ENCODE measurements around the gene PLA1A. TPM values are rescaled to one million over a fixed set of nuclear protein-coding genes. Genes with fewer than 3 reads are reported as not detected.
A peak's percentile ranks its signal among the peaks of the same experiment; 100 is the strongest.

The PLA1A gene
- total RNA-seq, 1 experiment from 2014 or later = not detected

DNA sequence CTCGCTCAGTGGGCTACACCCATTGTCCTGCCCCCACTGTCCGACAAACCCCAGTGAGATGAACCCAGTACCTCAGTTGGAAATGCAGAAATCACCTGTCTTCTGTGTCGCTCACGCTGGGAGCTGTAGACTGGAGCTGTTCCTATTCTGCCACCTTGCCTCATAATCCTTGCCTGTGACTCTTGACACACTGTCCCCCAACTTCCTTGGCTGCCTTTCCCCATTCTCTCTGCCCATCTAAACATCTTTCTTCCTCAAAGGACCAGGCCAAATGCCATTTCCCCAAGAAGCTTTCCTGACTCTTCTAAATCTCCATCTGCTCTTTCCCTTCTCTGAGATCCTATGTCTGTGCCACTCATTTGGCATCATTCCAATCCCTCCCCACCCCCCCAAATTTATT, 28.5 kb upstream of the PLA1A start:
- Histone ChIP-seq H3K27me3 (ENCODE audit: low read length) (no peaks in the 10 kb centered on the region), H3K27ac (ENCODE audit: low read length) (no peak overlapping the region), H3K9me2 (replicated peaks; ENCODE audit: insufficient read depth, low read length) (no peaks in the 10 kb centered on the region), H3K4me2 (ENCODE audit: low read depth, low read length, poor library complexity, severe bottlenecking) (no peak overlapping the region), H3K9me3 (ENCODE audit: low read length) (no peaks in the 10 kb centered on the region), H3K36me3 (ENCODE audit: insufficient read depth, low read length) (no peaks in the 10 kb centered on the region), H3K79me2 (ENCODE audit: low read length) (no peaks in the 10 kb centered on the region), H2AFZ (ENCODE audit: low read length) (no peak overlapping the region), H4K20me1 (ENCODE audit: insufficient read depth, low read depth, low read length) (no peaks in the 10 kb centered on the region), H3K9ac (ENCODE audit: low read length) (no peak overlapping the region), H3K4me1 (ENCODE audit: low read length) (no peaks in the 10 kb centered on the region), H3K4me3 (ENCODE audit: low read length) (no peak overlapping the region)
- no peak for DNase-seq

DNA sequence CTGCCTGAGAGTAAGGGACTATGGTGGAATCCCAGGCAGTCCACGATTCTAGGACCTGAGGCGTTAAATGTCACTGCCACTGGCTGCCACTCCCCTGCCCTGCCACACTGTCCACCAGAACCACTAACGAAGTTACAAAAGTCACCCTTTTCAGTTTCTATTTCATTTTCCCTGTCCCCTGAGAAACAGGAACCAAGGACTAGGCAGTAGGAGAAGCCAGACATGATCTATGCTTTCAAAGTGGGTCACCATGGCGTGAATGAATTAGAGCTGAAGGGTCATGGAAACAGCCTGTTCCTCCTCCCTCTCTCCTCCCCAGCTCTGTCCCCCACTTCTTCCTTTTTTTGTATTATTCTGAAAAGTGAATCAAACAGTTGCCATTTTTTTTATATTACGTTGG, 27.5 kb upstream of the PLA1A start:
- no peaks in the 10 kb centered on the region for H3K27me3 ChIP-seq (ENCODE audit: low read length)
- no peak overlapping the region for H3K4me2 ChIP-seq (ENCODE audit: low read depth, low read length, poor library complexity, severe bottlenecking)
- H3K4me1 ChIP-seq (ENCODE audit: low read length) = no peaks in the 10 kb centered on the region
- no peaks in the 10 kb centered on the region for H4K20me1 ChIP-seq (ENCODE audit: insufficient read depth, low read depth, low read length)
- H3K9me3 ChIP-seq (ENCODE audit: low read length) = no peaks in the 10 kb centered on the region
- H3K79me2 ChIP-seq (ENCODE audit: low read length) = no peaks in the 10 kb centered on the region
- H3K4me3 ChIP-seq (ENCODE audit: low read length) = no peak overlapping the region
- no peak overlapping the region for H3K27ac ChIP-seq (ENCODE audit: low read length)
- no peak for DNase-seq
- H3K9ac ChIP-seq (ENCODE audit: low read length) = no peak overlapping the region
- H3K36me3 ChIP-seq (ENCODE audit: insufficient read depth, low read length) = no peaks in the 10 kb centered on the region
- no peaks in the 10 kb centered on the region for H3K9me2 ChIP-seq (replicated peaks; ENCODE audit: insufficient read depth, low read length)
- no peak overlapping the region for H2AFZ ChIP-seq (ENCODE audit: low read length)

DNA sequence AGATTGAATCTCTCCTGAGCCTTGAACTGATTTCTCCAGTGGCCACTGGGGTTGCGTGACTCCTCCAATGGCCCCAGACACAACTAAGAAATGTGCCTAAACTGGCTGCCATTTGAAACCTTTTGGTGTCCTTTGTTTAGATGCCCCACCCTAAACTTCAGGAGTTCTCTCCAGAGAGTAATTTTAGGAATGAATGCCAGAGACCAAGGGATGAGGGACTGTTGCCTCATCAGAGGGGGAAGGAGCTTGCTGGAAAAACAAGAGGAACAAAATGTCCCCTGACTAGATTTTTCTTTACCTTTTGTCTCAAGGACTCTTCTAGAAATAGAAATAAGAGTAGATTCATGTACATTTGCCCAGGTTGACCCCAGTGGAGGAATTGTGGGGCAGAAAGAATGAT, 26.5 kb upstream of the PLA1A start:
- H3K4me1 ChIP-seq (ENCODE audit: low read length) = no peaks in the 10 kb centered on the region
- H3K27ac ChIP-seq (ENCODE audit: low read length) = no peak overlapping the region
- DNase-seq = no peak
- H3K79me2 ChIP-seq (ENCODE audit: low read length) = no peaks in the 10 kb centered on the region
- no peaks in the 10 kb centered on the region for H3K36me3 ChIP-seq (ENCODE audit: insufficient read depth, low read length)
- no peaks in the 10 kb centered on the region for H3K27me3 ChIP-seq (ENCODE audit: low read length)
- H3K9me2 ChIP-seq (replicated peaks; ENCODE audit: insufficient read depth, low read length) = no peaks in the 10 kb centered on the region
- no peak overlapping the region for H3K9ac ChIP-seq (ENCODE audit: low read length)
- H3K9me3 ChIP-seq (ENCODE audit: low read length) = no peaks in the 10 kb centered on the region
- no peaks in the 10 kb centered on the region for H4K20me1 ChIP-seq (ENCODE audit: insufficient read depth, low read depth, low read length)
- H3K4me2 ChIP-seq (ENCODE audit: low read depth, low read length, poor library complexity, severe bottlenecking) = no peak overlapping the region
- no peak overlapping the region for H3K4me3 ChIP-seq (ENCODE audit: low read length)
- H2AFZ ChIP-seq (ENCODE audit: low read length) = no peak overlapping the region

DNA sequence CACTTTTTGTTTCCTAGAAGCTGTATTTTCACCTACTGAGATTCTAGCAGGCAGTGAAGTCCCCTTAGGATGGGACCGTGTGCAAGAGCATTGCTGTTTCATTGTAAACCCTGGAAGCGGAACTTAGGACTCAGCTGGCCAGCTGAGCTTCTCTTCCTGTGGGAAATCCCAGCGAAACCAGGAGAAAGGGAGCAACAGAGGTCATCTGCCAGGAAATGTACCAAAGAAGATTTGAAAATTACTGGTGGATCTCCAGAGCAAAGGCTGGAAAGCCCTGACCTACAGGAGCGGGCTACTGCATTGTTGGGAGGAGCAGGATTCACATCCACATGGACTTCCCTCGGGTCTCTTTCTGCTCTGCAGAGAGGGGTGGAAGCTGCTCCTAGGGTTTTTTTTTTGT, 26.0 kb upstream of the PLA1A start:
- no peaks in the 10 kb centered on the region for H4K20me1 ChIP-seq (ENCODE audit: insufficient read depth, low read depth, low read length)
- no peak overlapping the region for H3K9ac ChIP-seq (ENCODE audit: low read length)
- H2AFZ ChIP-seq (ENCODE audit: low read length) = no peak overlapping the region
- H3K4me3 ChIP-seq (ENCODE audit: low read length) = no peak overlapping the region
- no peaks in the 10 kb centered on the region for H3K27me3 ChIP-seq (ENCODE audit: low read length)
- no peaks in the 10 kb centered on the region for H3K79me2 ChIP-seq (ENCODE audit: low read length)
- H3K27ac ChIP-seq (ENCODE audit: low read length) = no peak overlapping the region
- no peaks in the 10 kb centered on the region for H3K9me3 ChIP-seq (ENCODE audit: low read length)
- H3K4me2 ChIP-seq (ENCODE audit: low read depth, low read length, poor library complexity, severe bottlenecking) = no peak overlapping the region
- no peaks in the 10 kb centered on the region for H3K36me3 ChIP-seq (ENCODE audit: insufficient read depth, low read length)
- H3K4me1 ChIP-seq (ENCODE audit: low read length) = no peaks in the 10 kb centered on the region
- no peaks in the 10 kb centered on the region for H3K9me2 ChIP-seq (replicated peaks; ENCODE audit: insufficient read depth, low read length)
- no peak for DNase-seq

DNA sequence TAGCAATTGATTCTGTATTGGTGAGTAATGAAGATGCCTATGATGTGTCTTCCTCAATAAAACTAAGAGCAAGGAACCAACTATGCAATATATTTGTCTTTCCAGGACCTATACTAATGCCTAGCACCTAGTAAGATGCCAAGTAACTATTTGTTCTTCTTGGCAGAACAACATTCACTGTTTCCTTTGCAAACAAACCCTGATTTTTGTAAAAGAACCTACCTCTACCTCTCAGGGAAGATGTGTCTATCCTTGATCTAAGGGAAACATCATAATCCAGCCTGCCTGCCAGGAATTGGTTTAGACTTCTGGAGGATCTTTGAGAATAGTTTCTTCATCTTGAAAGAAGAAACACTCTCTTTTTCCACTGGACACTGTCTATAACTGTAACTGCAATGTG, 22.2 kb upstream of the PLA1A start:
- H3K9ac ChIP-seq (ENCODE audit: low read length) = no peak overlapping the region
- peaks cover 19% of the 10 kb centered on the region for H3K4me1 ChIP-seq (ENCODE audit: low read length)
- H4K20me1 ChIP-seq (ENCODE audit: insufficient read depth, low read depth, low read length) = no peaks in the 10 kb centered on the region

DNA sequence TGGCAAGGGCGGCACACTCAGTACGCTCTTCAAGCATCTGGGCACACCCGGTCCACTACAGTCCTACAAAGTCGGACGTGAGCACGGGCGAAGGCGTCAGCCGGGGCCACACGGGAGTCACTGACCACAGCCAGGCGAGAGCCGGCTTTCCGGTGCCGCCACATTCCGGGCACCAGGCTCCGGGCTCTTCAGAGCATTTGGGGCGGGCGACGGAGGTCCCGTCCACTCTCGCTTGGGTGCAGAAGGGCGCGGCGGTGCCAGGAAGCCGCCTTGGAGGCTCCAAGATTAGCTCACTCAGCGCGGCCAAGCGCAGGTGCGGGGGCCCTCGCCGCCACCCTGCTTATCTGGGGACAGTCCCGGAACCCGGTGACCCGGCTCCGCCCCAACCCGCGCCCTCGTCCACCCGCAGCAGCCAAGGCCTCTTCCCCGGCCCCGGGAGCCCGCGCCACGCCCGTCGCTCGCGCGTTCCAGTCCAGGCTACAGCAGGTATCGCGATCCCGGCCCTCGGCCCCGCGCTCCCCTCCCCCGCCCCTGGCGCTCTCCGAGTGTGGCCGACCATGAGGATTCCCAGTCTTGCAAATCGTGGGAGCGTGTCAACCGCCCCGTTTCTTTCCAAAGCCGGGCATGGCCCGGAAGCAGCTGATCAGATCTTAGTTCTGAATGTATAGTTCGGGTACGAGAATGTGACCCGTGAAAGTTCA, 18.2 kb upstream of the PLA1A start, which contains the start of gene ADPRH:
TSS of gene ADPRH (plus strand) at position 127 of the 701 bp plus-strand sequence. CDS start 2,678 bp downstream, outside the sequence.
- H3K79me2 ChIP-seq (ENCODE audit: low read length) = no peaks in the 10 kb centered on the region
- peak within 1 kb of the TSS; percentile 73 for H3K4me2 ChIP-seq (ENCODE audit: low read depth, low read length, poor library complexity, severe bottlenecking)
- peak within 1 kb of the TSS; percentile 61 for H3K4me3 ChIP-seq (ENCODE audit: low read length)
- H3K9me2 ChIP-seq (replicated peaks; ENCODE audit: insufficient read depth, low read length) = no peaks in the 10 kb centered on the region
- peak within 1 kb of the TSS; percentile 60 for H3K9ac ChIP-seq (ENCODE audit: low read length)
- H3K27ac ChIP-seq (ENCODE audit: low read length) = no peak within 1 kb of the TSS
- H3K9me3 ChIP-seq (ENCODE audit: low read length) = no peaks in the 10 kb centered on the region
- H3K36me3 ChIP-seq (ENCODE audit: insufficient read depth, low read length) = no peaks in the 10 kb centered on the region
- peaks cover 19% of the 10 kb centered on the region for H3K4me1 ChIP-seq (ENCODE audit: low read length)
- no peaks in the 10 kb centered on the region for H3K27me3 ChIP-seq (ENCODE audit: low read length)
- peak within 1 kb of the TSS; percentile 100 for H2AFZ ChIP-seq (ENCODE audit: low read length)
- no peaks in the 10 kb centered on the region for H4K20me1 ChIP-seq (ENCODE audit: insufficient read depth, low read depth, low read length)
- DNase-seq = peak; percentile 73

More for the DNA sequence above, 22.2 kb upstream of the PLA1A start:
- Histone ChIP-seq H3K79me2 (ENCODE audit: low read length) (no peaks in the 10 kb centered on the region), H3K4me3 (ENCODE audit: low read length) (no peak overlapping the region), H3K36me3 (ENCODE audit: insufficient read depth, low read length) (no peaks in the 10 kb centered on the region), H2AFZ (ENCODE audit: low read length) (no peak overlapping the region), H3K4me2 (ENCODE audit: low read depth, low read length, poor library complexity, severe bottlenecking) (no peak overlapping the region), H3K9me3 (ENCODE audit: low read length) (no peaks in the 10 kb centered on the region), H3K9me2 (replicated peaks; ENCODE audit: insufficient read depth, low read length) (no peaks in the 10 kb centered on the region), H3K27me3 (ENCODE audit: low read length) (no peaks in the 10 kb centered on the region), H3K27ac (ENCODE audit: low read length) (no peak overlapping the region)
- no peak for DNase-seq

DNA sequence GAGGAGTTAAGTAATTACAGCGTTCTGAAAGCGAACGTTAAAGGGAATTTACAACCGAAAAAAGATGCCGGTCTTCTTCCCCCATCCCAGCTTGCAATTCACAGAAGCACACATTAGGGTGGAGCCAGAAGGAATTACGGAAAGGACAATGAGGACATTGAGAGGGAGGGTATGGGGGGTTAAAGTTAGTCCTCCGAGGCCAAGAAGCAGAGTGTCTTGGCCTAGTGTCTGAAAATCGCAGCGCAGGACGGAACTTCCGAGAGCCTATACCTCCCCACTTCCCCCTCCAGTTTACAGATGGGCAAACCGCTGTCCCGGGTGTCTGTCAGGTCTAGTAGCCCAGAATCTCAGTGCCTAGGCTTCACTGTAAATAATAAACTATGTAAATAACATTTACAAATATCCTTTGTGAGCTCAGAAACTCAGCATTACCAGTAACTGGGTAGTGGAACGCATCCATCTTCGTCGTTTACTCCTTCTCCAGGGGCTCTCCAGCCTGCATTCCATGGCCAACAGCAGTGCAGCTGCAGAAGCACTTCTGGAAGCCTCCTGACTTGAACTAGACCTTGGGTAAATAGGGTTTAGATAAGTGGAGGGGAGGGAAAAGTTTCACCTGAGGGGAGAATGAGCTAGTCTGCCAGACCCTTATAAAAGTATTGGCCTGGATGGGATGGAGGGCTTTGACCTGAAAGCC, 17.5 kb upstream of the PLA1A start:
- peak; percentile 77 for DNase-seq
- Histone ChIP-seq H3K9ac (ENCODE audit: low read length) (peak overlapping the region; percentile 60), H2AFZ (ENCODE audit: low read length) (peak overlapping the region; percentile 100)

DNA sequence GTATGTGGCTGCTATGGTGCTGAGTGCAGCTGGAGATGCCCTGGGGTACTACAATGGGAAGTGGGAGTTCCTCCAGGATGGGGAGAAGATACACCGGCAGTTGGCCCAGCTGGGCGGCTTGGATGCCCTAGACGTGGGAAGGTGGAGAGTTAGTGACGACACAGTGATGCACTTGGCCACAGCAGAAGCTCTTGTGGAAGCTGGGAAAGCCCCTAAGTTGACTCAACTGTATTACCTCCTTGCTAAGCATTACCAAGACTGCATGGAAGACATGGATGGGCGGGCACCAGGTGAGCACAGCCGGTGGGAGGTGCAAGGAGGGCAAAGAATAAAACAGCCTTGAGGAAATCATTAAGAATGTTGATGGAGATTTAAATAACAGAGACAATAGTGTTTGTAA, 15.5 kb upstream of the PLA1A start:
- H3K9me3 ChIP-seq (ENCODE audit: low read length) = no peaks in the 10 kb centered on the region
- no peak overlapping the region for H3K4me2 ChIP-seq (ENCODE audit: low read depth, low read length, poor library complexity, severe bottlenecking)
- no peak overlapping the region for H3K27ac ChIP-seq (ENCODE audit: low read length)
- peaks cover 19% of the 10 kb centered on the region for H3K4me1 ChIP-seq (ENCODE audit: low read length)
- no peak for DNase-seq
- H2AFZ ChIP-seq (ENCODE audit: low read length) = no peak overlapping the region
- H3K36me3 ChIP-seq (ENCODE audit: insufficient read depth, low read length) = no peaks in the 10 kb centered on the region
- no peaks in the 10 kb centered on the region for H3K9me2 ChIP-seq (replicated peaks; ENCODE audit: insufficient read depth, low read length)
- H3K4me3 ChIP-seq (ENCODE audit: low read length) = no peak overlapping the region
- H4K20me1 ChIP-seq (ENCODE audit: insufficient read depth, low read depth, low read length) = no peaks in the 10 kb centered on the region
- H3K79me2 ChIP-seq (ENCODE audit: low read length) = no peaks in the 10 kb centered on the region
- no peaks in the 10 kb centered on the region for H3K27me3 ChIP-seq (ENCODE audit: low read length)
- H3K9ac ChIP-seq (ENCODE audit: low read length) = no peak overlapping the region

More for the DNA sequence above, 17.5 kb upstream of the PLA1A start:
- Histone ChIP-seq H3K36me3 (ENCODE audit: insufficient read depth, low read length) (no peaks in the 10 kb centered on the region), H3K9me3 (ENCODE audit: low read length) (no peaks in the 10 kb centered on the region), H3K9me2 (replicated peaks; ENCODE audit: insufficient read depth, low read length) (no peaks in the 10 kb centered on the region), H3K27ac (ENCODE audit: low read length) (no peak overlapping the region), H4K20me1 (ENCODE audit: insufficient read depth, low read depth, low read length) (no peaks in the 10 kb centered on the region), H3K27me3 (ENCODE audit: low read length) (no peaks in the 10 kb centered on the region), H3K4me2 (ENCODE audit: low read depth, low read length, poor library complexity, severe bottlenecking) (peak overlapping the region; percentile 73), H3K79me2 (ENCODE audit: low read length) (no peaks in the 10 kb centered on the region), H3K4me3 (ENCODE audit: low read length) (peak overlapping the region; percentile 61), H3K4me1 (ENCODE audit: low read length) (peaks cover 19% of the 10 kb centered on the region)
